Astrocyte (in vitro differentiated cells and primary cell): ENCODE measurements around the gene ZKSCAN3.

Source experiments
- CTCF ChIP-seq: IDR thresholded peaks from 2 replicates; pipeline ENCODE4 v1.5.1; 2011; ENCODE audit warnings: low read depth, mild to moderate bottlenecking, inconsistent platforms, low read length, moderate library complexity; ENCODE audit not compliant: insufficient read depth
- EZH2 ChIP-seq: IDR thresholded peaks from 2 replicates; pipeline ENCODE4 v1.6.1; 2012; ENCODE audit warnings: mild to moderate bottlenecking, low read length, inconsistent platforms; ENCODE audit not compliant: insufficient read depth

- TF ChIP-seq CTCF (no peak), EZH2 (no peak)
These were observed 38.5 kb upstream of the ZKSCAN3 start for GRCh38 chr6:28311139-28311823.
